EL (cell line): ENCODE measurements around the gene DCP2.
"Not testable (repeated sequence)": the region's sequence is repeated elsewhere in the genome, so short reads cannot be mapped to it uniquely, and the experiment has no call there.

Experiments used
- DNase-seq: peaks from one replicate; pipeline ENCODE4 v3.0.0-alpha.2; 2016

Gene DCP2

GRCh38 chr5:112976432-112977309 lies at the start of gene DCP2:
DCP2 (plus strand) TSS chr5:112976798; CDS start chr5:112976934, 136 bp downstream.
- DNase-seq, result peak; percentile 99

DNA sequence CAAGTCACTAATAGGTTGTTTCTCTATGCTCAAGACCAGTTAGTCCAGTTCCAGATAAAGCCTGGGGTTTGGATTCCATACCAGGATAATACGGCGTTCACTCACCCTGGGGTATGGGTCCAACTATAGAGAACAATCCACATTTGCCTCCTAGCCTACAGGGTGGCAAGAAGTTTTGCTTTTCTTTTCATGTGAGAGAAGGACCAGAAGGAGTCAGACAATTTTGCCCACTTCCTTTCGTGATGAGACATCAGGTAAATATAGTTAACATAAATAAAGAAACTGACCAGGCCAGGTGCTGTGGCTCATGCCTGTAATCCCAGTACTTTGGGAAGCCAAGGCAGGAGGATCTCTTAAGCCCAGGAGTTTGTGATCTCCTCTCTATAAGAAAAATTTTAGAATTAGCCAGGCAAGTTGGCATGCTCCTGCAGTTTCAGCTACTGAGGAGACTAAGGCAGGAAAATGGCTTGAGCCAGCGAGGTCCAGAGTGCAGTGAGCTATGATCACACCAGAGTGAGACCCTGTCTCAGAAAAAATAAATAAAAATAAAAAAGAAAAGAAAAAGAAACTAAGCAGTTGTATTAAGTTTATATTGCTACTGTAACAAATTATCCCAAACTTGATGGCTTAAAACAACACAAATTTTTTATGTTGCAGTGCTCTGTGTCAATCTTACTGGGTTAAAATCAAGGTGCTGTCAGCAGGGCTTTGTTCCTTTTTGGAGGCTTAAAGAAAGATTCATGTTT lies 47.1 kb upstream of the DCP2 start:
- DNase-seq, result no peak

DNA sequence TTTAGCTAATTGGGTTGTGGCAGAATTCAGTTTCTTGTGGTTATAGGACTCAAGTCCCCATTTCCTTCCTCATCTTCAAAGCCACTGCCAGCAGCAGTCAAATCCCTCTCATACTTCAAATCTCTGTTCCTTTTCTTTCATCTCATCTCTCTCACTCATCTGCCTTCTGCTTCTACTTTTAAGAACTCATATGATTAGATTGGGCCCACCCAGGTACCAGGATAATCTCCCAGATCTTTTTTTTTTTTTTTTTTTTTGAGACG lies 46.6 kb upstream of the DCP2 start:
- DNase-seq, result no peak

GRCh38 chr5:112931473-112931872 lies 45.1 kb upstream of the DCP2 start:
- DNase-seq, result no peak

DNA sequence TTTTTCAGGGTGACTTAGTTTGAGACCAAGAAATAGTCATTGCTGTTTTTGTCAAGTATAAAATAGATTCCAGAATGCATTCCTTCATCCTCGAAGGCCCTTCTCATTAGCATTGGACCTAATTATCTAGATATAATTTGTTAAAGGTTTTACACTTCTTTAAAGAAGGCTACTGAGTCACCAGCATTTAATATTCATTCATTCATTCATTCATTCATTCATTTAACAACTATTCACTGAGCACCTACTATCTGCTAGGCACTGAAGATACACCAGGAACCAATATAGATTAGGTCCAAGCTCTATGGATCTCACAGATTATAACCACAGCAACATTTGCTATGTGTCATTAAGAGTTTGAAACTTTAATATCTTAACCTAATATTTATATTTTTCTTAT lies 43.5 kb upstream of the DCP2 start:
- DNase-seq, result no peak

- DNase-seq, result peak; percentile 71
Observed at GRCh38 chr5:112933651-112934365, 42.8 kb upstream of the DCP2 start.

DNA sequence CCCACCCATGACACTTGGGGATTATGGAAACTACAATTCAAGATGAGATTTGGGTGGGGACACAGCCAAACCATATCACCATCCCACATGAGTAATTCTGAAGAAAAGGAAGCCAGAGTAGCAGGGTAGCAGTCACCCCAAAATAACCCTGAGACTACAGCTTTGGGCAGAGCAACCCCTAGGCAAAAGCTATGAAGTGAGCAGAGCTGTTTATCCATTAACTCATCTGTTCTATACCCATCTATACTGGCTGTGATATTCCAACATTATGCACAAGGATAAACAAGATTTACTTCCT lies 42.3 kb upstream of the DCP2 start:
- DNase-seq, result no peak

DNA sequence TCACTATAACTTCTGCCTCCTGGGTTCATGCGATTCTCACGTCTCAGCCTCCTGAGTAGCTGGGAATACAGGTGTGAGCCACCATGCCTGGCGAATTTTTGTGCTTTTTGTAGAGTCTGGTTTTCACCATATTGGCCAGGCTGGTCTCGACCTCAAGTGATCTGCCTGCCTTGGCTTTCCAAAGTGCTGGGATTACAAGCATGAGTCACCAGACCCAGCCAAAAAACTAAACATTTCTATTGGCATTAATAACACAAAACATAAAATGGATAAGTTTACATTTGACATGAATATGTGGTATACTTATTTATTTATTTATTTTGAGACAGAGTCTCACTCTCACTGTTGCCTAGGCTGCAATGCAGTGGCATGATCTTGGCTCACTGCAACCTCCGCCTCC lies 40.9 kb upstream of the DCP2 start:
- DNase-seq, result peak; percentile 45

- no peak for DNase-seq
Observed at GRCh38 chr5:112938286-112938685, 38.3 kb upstream of the DCP2 start.

- DNase-seq, result no peak
Observed at GRCh38 chr5:112940670-112941069, 35.9 kb upstream of the DCP2 start.

- no peak for DNase-seq
Observed at GRCh38 chr5:112948458-112948857, 28.1 kb upstream of the DCP2 start.

- no peak for DNase-seq
Observed at GRCh38 chr5:112951124-112951702, 25.4 kb upstream of the DCP2 start.

GRCh38 chr5:112956606-112957005 lies 20.0 kb upstream of the DCP2 start:
- no peak for DNase-seq

- no peak for DNase-seq
Observed at GRCh38 chr5:112957036-112957808, 19.4 kb upstream of the DCP2 start.

DNA sequence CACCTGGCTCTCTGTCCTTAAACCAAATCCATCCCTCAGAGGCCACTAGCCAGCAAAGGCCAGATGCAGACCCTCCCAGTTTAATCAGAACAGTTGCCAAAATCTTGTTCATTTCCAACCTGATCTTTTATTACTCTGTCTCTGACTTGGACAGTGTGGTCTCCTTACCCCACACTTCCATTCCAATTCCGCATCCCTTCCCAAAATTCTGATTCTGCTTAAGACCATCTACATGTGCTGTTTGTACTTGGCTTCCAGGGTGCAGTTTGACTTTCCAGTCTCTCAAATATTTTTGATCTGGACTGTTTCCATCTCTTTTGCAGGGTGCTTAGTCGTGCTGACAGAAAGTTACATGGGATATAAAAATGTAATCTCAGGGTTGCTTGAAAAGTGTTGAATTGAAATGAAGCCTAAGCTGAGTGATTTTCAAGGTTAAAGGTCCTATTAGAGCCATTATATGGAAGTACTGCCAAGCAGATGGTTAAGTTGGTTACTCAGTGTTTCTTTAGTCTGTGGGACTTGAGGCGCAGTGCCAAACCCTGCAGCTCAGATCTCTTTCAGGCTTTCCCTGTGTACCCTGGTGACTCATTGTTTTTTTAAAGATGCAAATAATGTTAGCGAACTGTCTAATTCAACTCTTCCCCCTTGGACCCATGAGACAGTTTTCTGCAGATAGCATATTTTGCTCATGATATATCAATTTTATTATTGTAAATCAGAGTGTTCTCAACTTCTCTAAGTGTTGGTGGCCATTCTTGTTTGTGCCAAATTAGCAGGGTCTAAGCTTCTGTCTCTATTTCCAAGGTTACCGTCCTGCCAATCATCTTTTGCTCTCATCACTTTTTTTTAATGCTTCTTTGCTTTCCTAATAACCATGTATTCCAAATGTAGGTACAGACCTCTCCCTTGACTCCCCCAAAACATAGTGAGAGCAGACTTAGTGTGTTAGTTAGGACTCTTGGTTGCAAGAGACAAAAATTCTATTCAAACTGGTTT lies 18.2 kb upstream of the DCP2 start:
- DNase-seq, result peak; percentile 97

DNA sequence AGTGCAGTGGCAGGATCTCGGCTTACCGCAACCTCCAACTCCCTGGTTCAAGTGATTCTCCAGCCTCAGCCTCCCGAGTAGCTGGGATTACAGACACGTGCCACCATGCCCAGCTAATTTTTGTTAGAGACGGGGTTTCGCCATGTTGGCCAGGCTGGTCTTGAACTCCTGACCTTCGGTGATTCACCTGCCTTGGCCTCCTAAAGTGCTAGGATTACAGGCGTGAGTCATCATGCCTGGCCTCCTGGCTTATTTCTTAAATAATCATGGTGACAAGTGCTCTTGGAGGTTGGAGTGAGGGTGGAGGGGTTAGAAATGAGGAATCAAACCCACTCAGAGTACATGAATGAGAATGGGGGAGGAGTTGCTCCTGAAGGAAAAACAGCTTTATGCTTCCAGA lies 16.7 kb upstream of the DCP2 start:
- peak; percentile 89 for DNase-seq

DNA sequence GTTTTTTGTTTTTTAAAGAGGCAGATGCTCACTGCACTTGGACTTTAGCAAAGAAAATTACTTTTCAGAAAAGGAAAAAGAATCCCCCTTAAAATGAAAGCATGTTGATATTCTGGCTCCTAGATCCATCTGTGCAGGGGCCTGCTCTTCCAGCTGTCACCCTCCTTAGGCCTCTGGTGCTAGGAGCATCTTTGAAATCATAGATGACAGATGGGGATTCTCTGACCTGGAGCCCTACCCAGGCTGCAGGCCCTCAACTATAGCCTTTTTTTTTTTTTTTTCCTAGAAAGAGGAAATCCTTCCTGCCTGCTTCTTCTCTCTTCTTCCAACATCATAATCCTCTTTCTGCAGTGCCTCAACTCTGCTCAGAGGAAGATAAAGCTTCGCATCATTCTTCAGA lies 16.3 kb upstream of the DCP2 start:
- DNase-seq, result no peak

- no peak for DNase-seq
Observed at GRCh38 chr5:112960863-112961504, 15.6 kb upstream of the DCP2 start.

DNA sequence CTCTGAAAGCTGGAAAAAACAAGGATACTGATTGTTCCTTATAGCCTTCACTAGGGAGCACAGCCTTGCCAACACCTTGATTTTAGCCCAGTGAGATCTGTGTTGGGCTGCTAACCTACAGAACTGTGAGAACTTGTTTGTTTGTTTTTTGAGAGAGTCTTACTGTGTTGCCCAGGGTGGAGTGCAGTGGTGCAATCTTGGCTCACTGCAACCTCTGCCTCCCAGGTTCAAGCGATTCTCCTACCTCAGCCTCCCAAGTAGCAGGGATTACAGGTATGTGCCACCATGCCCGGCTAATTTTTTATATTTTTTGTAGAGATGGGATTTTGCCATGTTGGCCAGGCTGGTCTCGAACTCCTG lies 13.2 kb upstream of the DCP2 start:
- DNase-seq, result not testable (repeated sequence)

DNA sequence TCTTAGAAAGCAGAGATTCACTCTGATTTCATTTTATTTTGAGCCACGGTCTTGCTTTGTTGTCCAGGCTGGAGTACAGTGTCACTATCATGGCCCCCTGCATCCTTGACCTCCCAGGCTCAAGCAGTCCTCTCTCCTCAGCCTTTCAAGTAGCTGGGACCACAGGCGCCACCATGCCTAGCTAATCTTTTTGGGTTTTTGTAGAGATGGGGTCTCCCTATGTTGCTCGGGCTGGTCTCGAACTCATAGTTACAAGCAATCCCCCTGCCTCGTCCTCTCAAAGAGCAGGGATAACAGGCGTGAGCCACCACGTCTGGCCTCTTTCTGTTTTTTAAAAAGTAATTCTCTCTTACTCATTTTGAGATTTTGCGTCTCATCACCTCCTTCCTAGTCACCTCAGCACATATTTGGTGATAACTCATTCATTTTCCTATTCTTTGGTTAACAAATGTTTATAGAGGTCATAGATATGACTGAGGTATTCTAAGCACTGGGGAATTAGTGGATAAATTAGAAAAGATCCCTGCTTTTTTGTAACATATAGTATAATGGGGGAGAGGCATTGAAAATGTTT lies 10.8 kb upstream of the DCP2 start:
- no peak for DNase-seq
